Stimulated activated memory B cell treated with anti-CD40 and anti-IgM and Interleukin-4, amounts not matched to agents 10 μg/mL and 1 μg/mL and 100 μg/mL, for 72 hours (primary cell): ENCODE data around the gene APC2.

Experiments
- ATAC-seq: fragments of 150-1000 bp; cut with Tn5 transposase; 2 replicates; pipeline ENCODE4 v1.10.0; 2021
- H3K27ac Mint-ChIP-seq: one replicate; pipeline ENCODE4 v1.8.0; 2022; ENCODE audit warnings: mild to moderate bottlenecking, mixed read lengths
- H3K27me3 Mint-ChIP-seq: one replicate; pipeline ENCODE4 v1.8.0; 2022; ENCODE audit warnings: mixed read lengths
- H3K36me3 Mint-ChIP-seq: one replicate; pipeline ENCODE4 v1.8.0; 2022; ENCODE audit warnings: mixed read lengths
- H3K4me1 Mint-ChIP-seq: one replicate; pipeline ENCODE4 v1.8.0; 2022; ENCODE audit warnings: mixed read lengths
- H3K4me3 Mint-ChIP-seq: one replicate; pipeline ENCODE4 v1.8.0; 2022; ENCODE audit warnings: mild to moderate bottlenecking, moderate library complexity, mixed read lengths
- H3K9me3 Mint-ChIP-seq: one replicate; pipeline ENCODE4 v1.8.0; 2022; ENCODE audit warnings: mixed read lengths

APC2 gene

GRCh38 chr19:1445932-1446712 lies 3.8 kb upstream of the APC2 start:
- H3K4me1 Mint-ChIP-seq: peaks cover 42% of the 10 kb centered on the region
- H3K27ac Mint-ChIP-seq: no peak overlapping the region
- ATAC-seq: no peak
- no peaks in the 10 kb centered on the region for H3K9me3 Mint-ChIP-seq
- H3K27me3 Mint-ChIP-seq: peaks cover 41% of the 10 kb centered on the region
- H3K36me3 Mint-ChIP-seq: peaks cover 19% of the 10 kb centered on the region
- H3K4me3 Mint-ChIP-seq: no peak overlapping the region

- ATAC-seq: no peak
- Mint-ChIP-seq H3K27me3 (peaks cover 48% of the 10 kb centered on the region), H3K4me1 (peaks cover 36% of the 10 kb centered on the region), H3K4me3 (peak overlapping the region; percentile 38), H3K36me3 (peaks cover 11% of the 10 kb centered on the region), H3K27ac (no peak overlapping the region), H3K9me3 (no peaks in the 10 kb centered on the region)
These were observed 3.0 kb upstream of the APC2 start for GRCh38 chr19:1446713-1447481.

- H3K27me3 Mint-ChIP-seq: peaks cover 54% of the 10 kb centered on the region
- H3K4me3 Mint-ChIP-seq: no peak overlapping the region
- no peak for ATAC-seq
- peaks cover 5% of the 10 kb centered on the region for H3K36me3 Mint-ChIP-seq
- H3K4me1 Mint-ChIP-seq: peaks cover 31% of the 10 kb centered on the region
- no peaks in the 10 kb centered on the region for H3K9me3 Mint-ChIP-seq
- H3K27ac Mint-ChIP-seq: no peak overlapping the region
These were observed 2.4 kb upstream of the APC2 start for GRCh38 chr19:1447504-1447903.

GRCh38 chr19:1447944-1448343 lies 2.0 kb upstream of the APC2 start:
- Mint-ChIP-seq H3K9me3 (no peaks in the 10 kb centered on the region), H3K27ac (no peak overlapping the region), H3K27me3 (peaks cover 59% of the 10 kb centered on the region), H3K4me1 (peaks cover 31% of the 10 kb centered on the region), H3K4me3 (no peak overlapping the region), H3K36me3 (peaks cover under 1% of the 10 kb centered on the region)
- no peak for ATAC-seq

GRCh38 chr19:1450735-1451731 lies 1.1 kb downstream of the APC2 start:
- no peaks in the 10 kb centered on the region for H3K9me3 Mint-ChIP-seq
- no peak overlapping the region for H3K27ac Mint-ChIP-seq
- H3K27me3 Mint-ChIP-seq: peaks cover 90% of the 10 kb centered on the region
- no peak overlapping the region for H3K4me3 Mint-ChIP-seq
- H3K4me1 Mint-ChIP-seq: peaks cover 40% of the 10 kb centered on the region
- H3K36me3 Mint-ChIP-seq: no peaks in the 10 kb centered on the region
- no peak for ATAC-seq

- ATAC-seq: no peak
- Mint-ChIP-seq H3K4me1 (peaks cover 40% of the 10 kb centered on the region), H3K4me3 (no peak overlapping the region), H3K27ac (no peak overlapping the region), H3K9me3 (no peaks in the 10 kb centered on the region), H3K36me3 (no peaks in the 10 kb centered on the region), H3K27me3 (peaks cover 87% of the 10 kb centered on the region)
These were observed 2.2 kb downstream of the APC2 start for GRCh38 chr19:1451916-1452801.

- Mint-ChIP-seq H3K27me3 (peaks cover 87% of the 10 kb centered on the region), H3K4me3 (no peak overlapping the region), H3K9me3 (no peaks in the 10 kb centered on the region), H3K27ac (no peak overlapping the region), H3K4me1 (peaks cover 35% of the 10 kb centered on the region), H3K36me3 (no peaks in the 10 kb centered on the region)
- no peak for ATAC-seq
These were observed 3.0 kb downstream of the APC2 start for GRCh38 chr19:1452802-1453524.

- Mint-ChIP-seq H3K36me3 (no peaks in the 10 kb centered on the region), H3K4me1 (peaks cover 35% of the 10 kb centered on the region), H3K27me3 (peaks cover 83% of the 10 kb centered on the region), H3K9me3 (no peaks in the 10 kb centered on the region), H3K27ac (no peak overlapping the region), H3K4me3 (peak overlapping the region; percentile 16)
- no peak for ATAC-seq
These were observed 3.8 kb downstream of the APC2 start for GRCh38 chr19:1453525-1454364.

- H3K4me3 Mint-ChIP-seq: no peak overlapping the region
- H3K4me1 Mint-ChIP-seq: peaks cover 32% of the 10 kb centered on the region
- ATAC-seq: peak; percentile 28
- peaks cover 6% of the 10 kb centered on the region for H3K36me3 Mint-ChIP-seq
- peaks cover 81% of the 10 kb centered on the region for H3K27me3 Mint-ChIP-seq
- no peaks in the 10 kb centered on the region for H3K9me3 Mint-ChIP-seq
- no peak overlapping the region for H3K27ac Mint-ChIP-seq
These were observed 5.0 kb downstream of the APC2 start for GRCh38 chr19:1455002-1455335.

- Mint-ChIP-seq H3K4me1 (peaks cover 32% of the 10 kb centered on the region), H3K36me3 (peaks cover 6% of the 10 kb centered on the region), H3K27me3 (peaks cover 78% of the 10 kb centered on the region), H3K9me3 (no peaks in the 10 kb centered on the region), H3K4me3 (no peak overlapping the region), H3K27ac (no peak overlapping the region)
- ATAC-seq: peak; percentile 55
These were observed 5.6 kb downstream of the APC2 start for GRCh38 chr19:1455336-1456120.

GRCh38 chr19:1456121-1456900 lies 6.4 kb downstream of the APC2 start:
- Mint-ChIP-seq H3K27ac (no peak overlapping the region), H3K9me3 (no peaks in the 10 kb centered on the region), H3K36me3 (peaks cover 6% of the 10 kb centered on the region), H3K4me1 (peaks cover 32% of the 10 kb centered on the region), H3K27me3 (peaks cover 70% of the 10 kb centered on the region), H3K4me3 (no peak overlapping the region)
- ATAC-seq: no peak
